GM18505 (cell line): ENCODE results near the gene PTGES2.

Experiments used
- ATAC-seq: cut with Tn5 transposase; IDR thresholded peaks from one replicate; pipeline ENCODE4 v1.9.1; 2021; ENCODE audit not compliant: unreplicated experiment
- POLR2A ChIP-seq: IDR thresholded peaks from 4 replicates; pipeline ENCODE4 v1.6.1; 2011; ENCODE audit warnings: borderline replicate concordance; ENCODE audit not compliant: insufficient read depth, insufficient read length; ENCODE audit errors: extremely low read depth

The PTGES2 gene

DNA sequence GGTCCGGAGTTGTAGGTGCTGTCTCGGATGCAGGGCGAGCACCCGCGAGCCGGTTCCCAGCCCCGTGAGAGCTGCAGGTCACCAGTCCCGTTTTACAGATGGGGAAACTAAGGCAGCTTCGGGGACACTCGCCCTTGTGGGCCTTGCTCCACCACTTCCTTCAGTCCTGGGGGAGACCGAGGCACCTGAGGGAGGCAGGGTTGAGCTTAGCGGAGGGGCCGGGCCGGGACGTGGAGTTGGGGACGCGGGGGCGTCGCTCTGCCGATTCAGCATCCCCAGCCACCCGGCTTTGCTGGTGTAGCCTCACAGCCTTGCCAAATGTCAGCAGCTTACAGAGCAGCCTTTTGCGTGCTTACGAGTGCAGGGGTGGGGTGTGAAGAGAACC lies 33.1 kb upstream of the PTGES2 start:
- ATAC-seq, result no peak
- TF ChIP-seq POLR2A, result no peak

- peak; percentile 94 for TF ChIP-seq POLR2A
- peak; percentile 70 for ATAC-seq
These were observed 32.5 kb upstream of the PTGES2 start, which contains the start of gene BBLN for GRCh38 chr9:128159784-128160602. Gene BBLN, plus strand, starts transcription at chr9:128160265. Its CDS starts 143 bp downstream, at chr9:128160408.

DNA sequence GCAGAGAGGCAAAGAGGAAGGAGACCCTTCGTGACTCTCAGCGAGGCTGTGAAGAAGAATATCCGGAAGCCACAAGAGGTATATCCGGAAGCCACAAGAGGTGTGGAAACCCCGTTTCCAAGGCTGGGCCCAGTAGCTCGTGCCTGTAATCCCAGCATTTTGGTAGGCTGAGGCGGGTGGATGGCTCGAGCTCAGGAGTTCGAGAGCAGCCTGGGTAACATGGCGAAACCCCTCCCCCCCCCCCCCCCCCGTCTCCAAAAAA lies 31.9 kb upstream of the PTGES2 start:
- no peak for ATAC-seq
- TF ChIP-seq POLR2A, result no peak

DNA sequence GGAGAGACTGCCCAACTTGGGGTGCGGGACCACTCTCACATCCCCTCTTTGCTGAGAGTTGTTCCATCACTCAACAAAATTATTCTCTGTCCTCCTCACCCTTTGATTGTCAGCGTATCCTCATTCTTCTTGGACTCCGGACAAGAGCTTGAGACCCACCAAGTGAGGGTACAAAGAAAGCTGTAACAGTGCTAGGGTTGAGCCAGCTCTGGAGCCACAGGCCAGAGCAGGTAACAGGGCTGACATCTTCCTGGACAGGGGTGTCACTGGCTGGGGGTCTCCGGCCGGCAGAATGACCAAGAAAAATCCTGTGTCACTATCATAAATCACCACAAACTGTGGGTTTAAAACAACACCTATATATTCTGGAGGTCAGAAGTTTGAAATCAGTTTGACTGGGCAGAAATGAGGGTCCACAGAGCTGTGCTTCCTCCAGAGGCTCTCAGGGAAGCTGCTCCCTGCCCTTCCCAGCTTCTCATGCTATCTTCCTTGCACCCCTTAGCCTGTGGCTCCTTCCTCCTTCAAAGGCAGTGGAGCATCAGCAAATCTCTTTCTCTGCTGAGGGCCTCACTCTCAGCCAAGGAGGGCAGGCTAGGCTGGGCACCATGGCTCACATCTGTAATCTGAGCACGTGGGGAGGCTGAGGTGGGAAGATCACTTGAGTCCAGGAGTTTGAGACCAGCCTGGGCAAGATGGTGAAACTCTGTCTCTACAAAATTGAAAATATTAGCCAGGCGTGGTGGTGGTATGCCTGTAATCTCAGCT lies 28.4 kb upstream of the PTGES2 start:
- TF ChIP-seq POLR2A, result no peak
- no peak for ATAC-seq

DNA sequence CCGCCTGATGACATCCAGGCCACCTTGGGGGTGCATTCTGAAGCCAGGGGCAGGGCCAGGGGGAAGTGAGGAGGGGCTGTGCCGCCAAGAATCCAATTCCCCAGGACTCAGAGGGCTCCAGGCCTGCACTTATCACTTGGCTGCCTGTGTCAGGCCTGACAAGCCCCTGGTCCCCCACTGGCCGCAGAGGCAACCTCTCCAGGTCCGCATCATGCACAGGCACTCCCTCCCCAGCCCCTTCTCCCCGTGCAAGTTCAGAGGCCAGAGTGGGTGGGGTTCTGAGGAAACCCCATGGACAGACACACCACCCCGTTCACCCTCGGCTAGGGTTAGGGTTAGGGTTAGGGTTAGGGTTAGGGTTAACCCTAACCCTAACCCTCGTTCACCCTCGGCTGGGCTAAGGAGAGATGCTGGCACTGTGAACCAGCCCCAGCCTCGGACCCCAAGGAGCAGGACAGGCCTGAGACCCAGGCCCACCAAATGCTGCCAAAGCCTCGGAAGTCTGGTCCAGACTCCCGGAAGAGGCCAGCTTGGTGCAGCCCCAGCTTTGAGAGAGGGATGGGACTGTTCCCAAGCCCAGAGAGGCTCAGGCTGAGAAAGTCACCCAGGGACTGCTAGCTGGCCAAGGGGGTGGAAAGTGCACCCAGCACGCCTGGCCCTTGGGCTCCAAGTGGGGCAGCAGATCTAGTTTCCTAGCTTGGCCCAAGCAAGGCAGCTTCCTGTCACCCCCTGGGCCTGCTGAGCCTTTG lies 26.6 kb upstream of the PTGES2 start:
- ATAC-seq, result no peak
- TF ChIP-seq POLR2A, result no peak

DNA sequence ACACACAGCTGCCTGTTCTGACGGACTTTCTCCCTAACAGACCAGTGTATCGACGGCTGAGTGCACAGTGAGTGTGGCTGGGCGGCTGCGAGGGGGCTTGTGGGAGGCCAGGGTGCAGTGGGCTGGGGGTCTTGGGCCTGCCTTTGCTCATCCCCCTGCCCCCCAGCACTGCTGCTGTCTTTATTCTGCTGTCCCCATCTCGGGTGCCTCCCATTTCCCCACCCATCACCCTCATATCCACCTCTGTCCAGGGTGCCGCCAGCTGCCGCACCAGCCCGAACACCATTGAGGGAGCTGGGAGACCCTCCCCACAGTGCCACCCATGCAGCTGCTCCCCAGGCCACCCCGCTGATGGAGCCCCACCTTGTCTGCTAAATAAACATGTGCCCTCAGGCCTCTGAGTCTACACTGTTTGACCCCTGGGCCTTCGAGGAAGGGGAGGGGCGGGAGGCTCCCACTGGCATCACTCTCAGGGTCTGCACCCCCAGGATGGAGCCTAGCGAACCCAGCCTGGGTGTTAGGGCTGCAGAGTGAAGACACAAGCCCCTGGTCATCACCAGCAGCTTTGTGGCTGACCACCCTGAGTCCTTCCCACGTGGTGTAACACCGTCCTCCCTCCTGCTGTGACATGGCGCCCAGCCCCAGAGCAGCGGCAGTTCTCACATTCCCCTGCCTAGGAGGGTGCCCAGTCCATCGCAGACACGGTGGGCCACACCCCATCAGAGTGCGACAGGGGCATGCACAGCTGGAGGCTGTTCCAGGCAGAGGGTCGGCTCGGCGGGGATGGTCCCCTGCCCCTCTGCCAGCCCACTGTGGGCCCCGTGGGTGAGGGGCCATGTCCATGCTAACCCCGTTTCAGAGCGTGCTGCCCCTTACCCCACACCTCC lies 25.8 kb upstream of the PTGES2 start:
- no peak for TF ChIP-seq POLR2A
- no peak for ATAC-seq

DNA sequence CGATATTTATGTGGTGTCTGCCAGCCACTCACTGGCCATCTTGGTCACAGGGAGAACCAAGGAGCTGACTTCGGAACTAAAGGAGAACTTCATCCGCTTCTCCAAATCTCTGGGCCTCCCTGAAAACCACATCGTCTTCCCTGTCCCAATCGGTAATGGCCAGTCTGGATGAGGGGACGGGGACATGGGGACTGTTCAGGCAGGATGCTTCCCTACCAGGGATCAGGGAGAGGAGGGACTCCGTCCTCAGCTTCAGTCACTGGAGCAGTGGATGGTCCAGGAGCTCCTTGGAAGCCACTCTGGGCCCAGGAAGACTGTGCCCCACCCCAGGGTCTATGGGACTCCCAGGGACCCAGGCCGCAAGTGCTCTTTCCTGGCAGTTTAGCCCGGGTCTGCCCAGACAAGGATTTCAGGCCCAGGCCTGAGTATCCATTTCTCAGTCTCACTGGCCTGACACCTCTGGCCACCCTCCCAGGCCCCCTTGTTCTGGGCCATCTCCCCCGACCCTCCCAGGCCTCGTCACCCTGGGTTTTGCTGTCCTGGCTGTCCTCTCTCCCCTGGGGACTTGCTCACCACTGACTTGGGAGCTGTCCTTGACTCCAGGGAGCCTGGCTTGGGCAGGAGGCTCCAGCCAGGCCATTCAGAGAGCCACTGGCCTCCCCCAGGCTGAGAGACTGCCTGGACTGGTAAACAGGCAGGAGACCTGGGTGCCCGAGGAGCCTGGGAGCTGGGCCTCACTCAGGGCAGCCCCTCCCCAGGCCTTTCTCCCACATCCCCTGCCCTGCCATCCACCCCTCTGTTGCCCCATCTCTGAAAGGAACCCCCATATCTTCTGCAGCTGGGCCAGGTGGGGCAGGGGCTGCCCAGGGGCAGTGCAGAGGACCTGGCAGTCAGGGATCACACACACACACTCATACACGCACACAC lies 24.9 kb upstream of the PTGES2 start:
- no peak for TF ChIP-seq POLR2A
- no peak for ATAC-seq

DNA sequence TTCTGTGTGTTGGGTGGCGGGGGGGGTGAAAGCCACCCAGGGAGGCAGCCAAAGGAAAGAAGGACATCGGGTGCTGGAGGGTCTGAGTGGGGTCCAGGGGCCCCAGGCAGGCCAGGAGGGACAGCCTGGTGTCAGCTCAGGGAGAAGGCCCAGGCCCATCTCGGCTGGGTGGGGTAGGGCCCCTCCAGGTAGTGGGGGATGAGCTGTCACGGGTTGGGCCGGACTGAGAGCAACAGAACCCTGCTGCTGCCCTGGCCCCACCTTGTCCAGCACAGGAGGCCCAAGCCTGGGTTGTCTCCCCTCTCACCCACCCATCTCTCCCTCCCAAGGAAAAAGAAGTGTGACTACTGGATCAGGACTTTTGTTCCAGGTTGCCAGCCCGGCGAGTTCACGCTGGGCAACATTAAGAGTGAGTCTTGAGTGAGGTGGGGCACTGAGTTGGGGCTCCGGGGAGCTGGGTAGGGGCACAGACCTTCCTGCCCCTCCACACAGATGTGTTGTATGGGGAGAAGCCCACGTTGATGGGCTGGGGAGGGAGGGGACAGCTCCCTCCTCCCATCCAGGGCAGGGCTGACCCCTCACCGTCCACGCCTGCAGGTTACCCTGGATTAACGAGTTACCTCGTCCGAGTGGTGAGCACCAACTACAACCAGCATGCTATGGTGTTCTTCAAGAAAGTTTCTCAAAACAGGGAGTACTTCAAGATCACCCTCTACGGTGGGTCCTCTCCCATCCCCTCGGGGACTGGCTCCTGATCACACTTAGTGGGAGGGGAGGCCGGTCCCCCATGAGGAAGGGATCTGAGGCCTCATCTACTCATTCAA lies 24.0 kb upstream of the PTGES2 start:
- ATAC-seq, result no peak
- TF ChIP-seq POLR2A, result no peak

DNA sequence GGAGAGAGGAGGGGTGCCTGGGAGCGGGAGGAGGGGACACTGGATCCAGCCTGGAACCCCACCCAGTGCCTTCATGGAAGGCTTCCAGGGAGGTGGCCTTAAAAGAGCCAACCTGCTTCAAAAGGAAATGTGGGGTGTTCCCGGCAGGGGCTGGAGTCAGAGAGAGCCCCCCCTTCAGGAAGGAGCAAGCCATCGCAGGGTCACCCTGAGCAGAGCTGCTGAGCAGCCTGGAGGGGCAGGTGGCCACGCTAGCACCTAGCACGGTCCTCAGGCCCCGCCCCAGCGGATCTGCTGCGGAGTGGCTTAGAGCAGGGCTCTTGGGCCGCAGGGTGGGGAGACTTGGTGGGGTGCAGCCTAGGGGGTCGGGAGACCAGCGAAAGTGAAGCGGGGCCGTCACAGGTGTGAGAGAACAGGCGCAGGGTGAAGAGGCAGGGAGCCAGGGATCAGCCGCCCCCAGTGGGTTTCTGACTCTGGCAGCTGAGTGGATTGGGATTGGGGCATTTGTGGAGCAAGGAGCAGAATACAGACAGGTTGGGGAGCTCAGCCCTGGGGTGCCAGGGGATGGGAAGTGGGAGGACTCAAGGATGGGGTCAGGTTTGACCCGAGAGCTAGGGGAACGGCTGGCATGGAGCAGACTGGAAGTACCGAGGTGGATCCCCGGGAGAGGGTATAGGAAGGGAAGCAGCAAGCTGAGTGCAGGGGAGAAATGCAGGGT lies 23.2 kb upstream of the PTGES2 start:
- ATAC-seq, result no peak
- TF ChIP-seq POLR2A, result no peak

DNA sequence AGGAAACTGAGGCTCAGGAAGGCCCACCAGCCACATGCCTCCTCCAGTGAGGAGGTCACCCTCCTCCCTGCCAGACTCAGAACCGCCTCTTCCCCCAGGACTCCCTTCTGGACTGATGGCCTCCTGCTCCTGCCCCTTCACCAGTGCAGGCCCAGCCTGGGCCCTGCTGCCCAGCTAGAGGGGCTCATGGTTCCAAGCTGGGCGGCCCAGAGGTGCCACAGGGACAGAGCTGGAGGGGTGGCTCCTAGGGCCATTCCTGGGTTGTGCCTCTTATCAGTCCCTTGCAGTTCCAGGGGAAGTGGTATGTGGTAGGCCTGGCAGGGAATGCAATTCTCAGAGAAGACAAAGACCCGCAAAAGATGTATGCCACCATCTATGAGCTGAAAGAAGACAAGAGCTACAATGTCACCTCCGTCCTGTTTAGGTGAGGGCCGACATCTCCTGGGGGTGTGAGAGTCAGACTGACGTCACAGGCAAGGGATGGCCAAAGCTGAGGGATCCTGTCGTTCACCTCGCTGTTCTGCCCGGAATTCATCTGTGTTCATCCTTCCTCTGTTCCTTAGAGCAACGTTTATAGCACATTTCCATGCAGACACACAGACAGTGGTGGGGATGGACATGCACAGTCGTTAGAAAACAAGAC lies 22.5 kb upstream of the PTGES2 start:
- ATAC-seq, result no peak
- TF ChIP-seq POLR2A, result no peak
